Parathyroid adenoma (tissue), 2 donors: ENCODE data around the gene C16orf96.

Experiments
- H2AFZ ChIP-seq: fragments of 300-600 bp; sonication (generic); one replicate; pipeline ENCODE4 v1.7.0; 2017; ENCODE audit warnings: antibody characterized with exemption, mild to moderate bottlenecking
- H3K27ac ChIP-seq: fragments of 300-600 bp; sonication (generic); one replicate; pipeline ENCODE4 v1.7.0; 2017
- H3K27me3 ChIP-seq: fragments of 300-600 bp; sonication (generic); one replicate; pipeline ENCODE4 v1.7.0; 2017; ENCODE audit warnings: low read length; ENCODE audit not compliant: control insufficient read depth, insufficient read depth
- H3K36me3 ChIP-seq: fragments of 300-600 bp; sonication (generic); one replicate; pipeline ENCODE4 v1.7.0; 2017; ENCODE audit warnings: low read length; ENCODE audit not compliant: control insufficient read depth, insufficient read depth
- H3K4me1 ChIP-seq: fragments of 300-600 bp; sonication (generic); one replicate; pipeline ENCODE4 v1.7.0; 2017; ENCODE audit warnings: control low read depth
- H3K4me2 ChIP-seq: fragments of 300-600 bp; sonication (generic); one replicate; pipeline ENCODE4 v1.7.0; 2017; ENCODE audit warnings: low read length
- H3K4me3 ChIP-seq: fragments of 300-600 bp; sonication (generic); one replicate; pipeline ENCODE4 v1.7.0; 2017; ENCODE audit warnings: low read depth, low read length
- H3K79me2 ChIP-seq: fragments of 300-600 bp; sonication (generic); one replicate; pipeline ENCODE4 v1.7.0; 2017; ENCODE audit warnings: control low read depth
- H3K9ac ChIP-seq: fragments of 300-600 bp; sonication (generic); one replicate; pipeline ENCODE4 v1.7.0; 2017; ENCODE audit warnings: mild to moderate bottlenecking
- H3K9me3 ChIP-seq: fragments of 300-600 bp; sonication (generic); one replicate; pipeline ENCODE4 v1.7.0; 2017; ENCODE audit warnings: low read length; ENCODE audit not compliant: control insufficient read depth
- CTCF ChIP-seq: fragments of 300-600 bp; sonication (generic); IDR thresholded peaks from one replicate; pipeline ENCODE4 v1.7.0; 2017; ENCODE audit warnings: antibody characterized with exemption, mild to moderate bottlenecking
- donor health status: primary hyperparathyroidism.

The C16orf96 gene

GRCh38 chr16:4550591-4550990 is 5.5 kb upstream of the C16orf96 start:
- Histone ChIP-seq H3K4me1 (peaks cover 13% of the 10 kb centered on the region), H3K4me2 (no peak overlapping the region), H3K27me3 (no peaks in the 10 kb centered on the region), H3K27ac (no peak overlapping the region), H3K4me3 (no peak overlapping the region), H3K9ac (no peak overlapping the region), H3K79me2 (no peaks in the 10 kb centered on the region), H2AFZ (no peak overlapping the region), H3K36me3 (no peaks in the 10 kb centered on the region), H3K9me3 (no peaks in the 10 kb centered on the region)
- TF ChIP-seq CTCF, result no peak

- no peak for TF ChIP-seq CTCF
Measured at GRCh38 chr16:4552541-4552940, 3.6 kb upstream of the C16orf96 start.

GRCh38 chr16:4556580-4556979 is 440 bp downstream of the C16orf96 start:
- H3K27me3 ChIP-seq, result no peaks in the 10 kb centered on the region
- H3K4me2 ChIP-seq, result no peak overlapping the region

More at GRCh38 chr16:4552541-4552940, 3.6 kb upstream of the C16orf96 start:
- H3K79me2 ChIP-seq, result no peaks in the 10 kb centered on the region
- H3K27ac ChIP-seq, result no peak overlapping the region
- no peaks in the 10 kb centered on the region for H3K9me3 ChIP-seq
- no peak overlapping the region for H3K9ac ChIP-seq
- no peak overlapping the region for H3K4me2 ChIP-seq
- H2AFZ ChIP-seq, result no peak overlapping the region
- H3K36me3 ChIP-seq, result no peaks in the 10 kb centered on the region
- H3K4me3 ChIP-seq, result no peak overlapping the region
- H3K27me3 ChIP-seq, result no peaks in the 10 kb centered on the region
- H3K4me1 ChIP-seq, result peaks cover 13% of the 10 kb centered on the region

GRCh38 chr16:4557973-4558372 is 1.8 kb downstream of the C16orf96 start:
- no peaks in the 10 kb centered on the region for H3K9me3 ChIP-seq
- H3K27ac ChIP-seq, result no peak overlapping the region
- H3K4me2 ChIP-seq, result no peak overlapping the region
- no peaks in the 10 kb centered on the region for H3K79me2 ChIP-seq
- H3K27me3 ChIP-seq, result no peaks in the 10 kb centered on the region
- no peak overlapping the region for H3K4me3 ChIP-seq
- no peaks in the 10 kb centered on the region for H3K36me3 ChIP-seq
- H2AFZ ChIP-seq, result no peak overlapping the region
- peaks cover 11% of the 10 kb centered on the region for H3K4me1 ChIP-seq
- H3K9ac ChIP-seq, result no peak overlapping the region
- no peak for TF ChIP-seq CTCF

More at GRCh38 chr16:4556580-4556979, 440 bp downstream of the C16orf96 start:
- Histone ChIP-seq H3K9ac (no peak overlapping the region), H3K27ac (no peak overlapping the region), H3K79me2 (no peaks in the 10 kb centered on the region), H3K9me3 (no peaks in the 10 kb centered on the region), H3K36me3 (no peaks in the 10 kb centered on the region), H3K4me1 (peaks cover 13% of the 10 kb centered on the region), H3K4me3 (no peak overlapping the region), H2AFZ (no peak overlapping the region)
- TF ChIP-seq CTCF, result no peak

GRCh38 chr16:4561596-4561995 is 5.5 kb downstream of the C16orf96 start:
- H3K27me3 ChIP-seq, result no peaks in the 10 kb centered on the region
- H3K4me3 ChIP-seq, result no peak overlapping the region
- TF ChIP-seq CTCF, result no peak
- no peaks in the 10 kb centered on the region for H3K4me1 ChIP-seq
- H3K9me3 ChIP-seq, result no peaks in the 10 kb centered on the region
- no peaks in the 10 kb centered on the region for H3K79me2 ChIP-seq
- no peak overlapping the region for H3K9ac ChIP-seq
- H2AFZ ChIP-seq, result no peak overlapping the region
- no peaks in the 10 kb centered on the region for H3K36me3 ChIP-seq
- H3K27ac ChIP-seq, result no peak overlapping the region
- no peak overlapping the region for H3K4me2 ChIP-seq
